ENCODE data around the gene EPC1.
"Not testable (repeated sequence)": the region's sequence is repeated elsewhere in the genome, so short reads cannot be mapped to it uniquely, and the experiment has no call there.

The EPC1 gene

DNA sequence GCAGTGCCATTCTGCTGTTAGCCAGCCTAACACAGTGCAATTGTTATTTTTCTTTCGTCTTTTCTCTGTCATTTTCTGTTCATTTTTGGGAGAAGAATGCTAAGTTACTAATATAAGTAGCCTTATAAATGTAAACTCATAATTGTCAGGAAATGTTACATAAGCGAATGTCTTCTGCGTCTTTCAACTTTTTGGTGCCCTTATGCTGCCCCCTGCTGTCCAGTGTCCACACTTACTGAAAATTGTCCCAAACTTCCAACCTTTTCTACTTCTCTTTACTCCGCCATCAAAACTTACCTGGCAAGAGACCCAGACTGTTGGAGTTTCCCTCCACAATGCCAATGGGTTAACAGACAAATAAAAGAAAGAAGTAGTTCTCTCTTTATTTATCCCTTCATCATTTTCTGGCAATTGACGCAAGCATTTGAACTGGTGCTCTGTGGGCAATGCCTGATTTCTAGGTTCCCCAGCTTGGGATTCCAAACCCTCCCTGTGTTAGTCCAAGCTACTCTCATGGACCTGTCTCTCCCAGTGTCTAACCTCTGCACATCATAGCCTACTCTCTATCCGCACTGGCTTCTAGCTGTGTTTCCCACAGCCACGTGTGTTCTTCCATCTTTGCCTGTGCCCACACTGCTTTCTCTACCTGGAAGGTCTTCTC is 21.0 kb upstream of the EPC1 start:
- no peak for DNase-seq

DNA sequence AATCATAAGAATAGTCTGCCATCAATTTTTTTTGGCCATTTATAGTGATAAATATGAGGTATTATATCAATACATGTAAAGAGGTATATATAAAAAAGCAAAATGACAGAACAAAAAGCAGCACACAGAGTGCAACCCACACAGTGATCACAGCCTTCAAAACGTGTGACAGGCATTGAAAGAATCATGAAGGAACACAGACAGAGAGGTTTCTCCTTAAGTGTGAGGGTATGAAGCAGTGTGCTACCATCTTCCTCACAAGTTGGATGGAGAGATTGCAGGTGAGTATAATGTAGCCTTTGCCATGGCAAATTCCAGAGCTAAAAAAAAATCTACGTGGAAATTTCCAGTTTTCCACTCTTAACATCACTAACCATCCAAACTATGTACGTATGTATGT is 19.6 kb upstream of the EPC1 start:
- no peak for DNase-seq

DNA sequence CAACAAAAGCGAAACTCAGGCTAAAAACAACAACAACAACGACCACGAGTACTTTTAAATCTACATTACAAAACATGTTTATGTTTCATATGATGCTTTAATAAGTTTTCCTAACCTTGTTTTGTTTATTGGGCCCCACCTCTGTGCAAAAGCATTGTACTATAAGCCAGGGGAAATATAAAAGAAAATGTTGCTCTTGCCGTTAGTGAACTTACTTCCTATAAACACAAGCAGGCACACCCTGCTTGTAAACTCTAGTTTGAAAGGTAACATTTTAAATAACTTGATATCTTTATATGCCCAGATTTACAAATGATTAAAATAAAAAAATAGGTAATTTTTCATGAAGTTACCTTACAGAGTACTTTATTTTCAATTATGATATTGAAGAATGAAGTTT is 19.2 kb upstream of the EPC1 start:
- no peak for DNase-seq

DNA sequence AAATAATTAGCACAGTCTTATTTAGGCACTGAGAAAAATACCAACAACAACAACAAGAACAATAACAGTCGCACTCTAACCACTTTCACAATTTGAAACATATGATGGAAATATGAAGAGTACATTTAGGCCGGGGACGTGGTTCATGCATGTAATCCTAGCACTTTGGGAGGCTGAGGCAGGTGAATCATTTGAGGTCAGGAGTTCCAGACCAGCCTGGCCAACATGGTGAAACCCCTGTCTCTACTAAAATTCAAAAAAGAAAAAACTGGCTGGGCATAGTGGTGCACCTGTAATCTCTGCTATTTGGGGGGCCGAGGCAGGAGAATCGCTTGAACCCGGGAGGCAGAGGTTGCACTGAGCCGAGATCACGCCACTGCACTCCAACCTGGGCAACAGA is 18.4 kb upstream of the EPC1 start:
- not testable (repeated sequence) for DNase-seq

DNA sequence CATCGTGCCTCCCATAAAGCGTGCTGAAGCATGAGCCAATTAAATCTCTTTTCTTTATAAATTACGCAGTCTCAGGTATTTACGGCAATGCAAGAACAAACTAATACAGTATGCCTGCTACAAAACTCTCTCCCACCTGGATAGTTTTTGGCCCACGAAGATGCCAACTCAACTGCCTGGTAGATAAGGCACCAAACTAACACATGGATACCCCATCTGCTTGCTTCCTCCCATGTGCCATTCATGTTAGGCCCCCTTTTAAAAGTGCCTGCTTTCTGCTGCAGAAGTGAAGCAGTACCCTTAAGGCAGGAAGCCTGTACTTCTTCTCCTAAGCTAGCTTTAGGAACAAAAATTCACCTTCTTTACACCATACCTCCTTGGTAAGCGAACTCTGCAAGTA is 15.6 kb upstream of the EPC1 start:
- DNase-seq: no peak

DNA sequence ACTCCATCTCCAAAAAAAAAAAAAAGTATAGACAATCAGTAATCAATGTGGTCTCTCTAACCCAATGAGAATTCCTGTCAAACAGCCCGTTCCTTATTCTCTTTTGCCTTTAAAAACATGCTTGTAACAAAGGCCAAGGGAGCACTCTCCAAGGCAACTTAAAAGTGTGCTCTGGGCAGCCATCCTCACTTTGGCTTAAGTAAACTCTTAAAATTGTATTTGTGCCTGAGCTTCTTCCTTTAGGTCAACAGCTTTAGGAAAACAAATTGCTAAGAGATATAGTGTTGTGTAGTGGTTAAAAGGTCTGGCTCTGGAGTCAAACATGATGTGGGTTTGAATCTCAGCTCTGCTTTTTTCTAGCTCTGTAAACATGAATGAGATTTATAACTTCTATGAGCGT is 13.9 kb upstream of the EPC1 start:
- no peak for DNase-seq

DNA sequence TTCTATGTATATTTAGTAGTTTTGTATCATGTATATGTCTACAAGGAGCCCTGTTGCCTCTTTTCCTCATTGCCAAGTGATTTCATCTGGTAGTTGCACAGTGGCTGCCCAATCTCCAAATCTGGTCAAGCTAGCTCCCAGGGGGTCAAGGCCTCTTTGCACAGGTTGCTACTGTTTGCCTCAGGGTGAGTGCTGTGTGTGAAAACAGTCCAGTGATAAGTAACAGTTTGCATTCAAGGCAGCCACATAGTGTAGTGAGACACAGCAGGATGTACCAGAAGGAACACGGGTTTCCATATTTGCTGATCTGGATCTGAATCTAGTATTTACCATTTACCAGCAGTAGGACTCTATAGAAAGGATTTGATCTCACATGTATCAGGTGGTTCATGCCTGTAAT is 13.3 kb upstream of the EPC1 start:
- DNase-seq: no peak

DNA sequence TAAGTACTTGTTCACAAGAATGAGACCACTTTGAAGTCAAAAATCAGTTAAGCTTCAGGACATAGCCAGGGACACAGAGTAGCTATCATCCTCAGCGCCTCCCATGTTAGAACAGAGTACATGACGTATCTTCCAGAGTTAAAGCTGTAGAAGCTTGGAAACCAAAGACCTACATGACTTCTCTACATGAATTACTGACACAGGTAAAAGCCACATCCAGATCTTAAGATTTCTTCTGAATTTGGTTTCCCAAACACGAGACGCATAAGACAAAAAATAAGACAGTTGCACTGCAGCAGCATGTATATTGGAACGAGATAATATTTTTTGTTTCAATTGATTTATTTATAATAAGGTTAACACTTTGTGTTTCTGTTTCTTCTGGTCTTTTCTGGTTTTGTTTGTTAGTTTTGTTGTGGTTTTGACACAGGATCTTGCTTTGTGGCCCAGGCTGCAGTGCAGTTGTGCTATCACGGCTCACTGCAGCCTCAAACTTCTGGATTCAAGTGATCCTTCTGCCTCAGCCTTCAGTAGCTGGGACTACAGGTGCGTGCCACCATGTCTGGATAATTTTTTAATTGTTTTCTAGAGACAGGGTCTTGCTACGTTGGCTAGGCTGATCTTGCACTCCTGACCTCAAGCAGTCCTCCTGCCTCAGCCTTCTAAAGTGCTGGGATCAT is 10.2 kb upstream of the EPC1 start:
- no peak for DNase-seq

DNA sequence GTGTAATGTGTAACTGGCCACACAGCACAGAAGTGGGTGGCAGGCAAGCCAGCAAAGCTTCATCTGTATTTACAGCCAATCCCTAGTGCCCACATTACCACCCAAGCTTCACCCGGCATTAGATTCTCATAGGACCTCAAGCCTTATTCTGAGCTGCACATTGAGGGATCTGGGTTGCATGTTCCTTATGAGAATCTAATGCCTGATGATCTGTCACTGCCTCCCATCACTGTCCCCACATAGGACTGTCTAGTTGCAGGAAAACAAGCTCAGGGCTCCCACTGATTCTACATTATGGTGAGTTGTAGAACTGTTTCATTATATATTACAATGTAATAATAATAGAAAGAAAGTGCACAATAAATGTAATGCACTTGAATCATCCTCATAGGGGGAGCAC is 7.7 kb upstream of the EPC1 start:
- DNase-seq: not testable (repeated sequence)

DNA sequence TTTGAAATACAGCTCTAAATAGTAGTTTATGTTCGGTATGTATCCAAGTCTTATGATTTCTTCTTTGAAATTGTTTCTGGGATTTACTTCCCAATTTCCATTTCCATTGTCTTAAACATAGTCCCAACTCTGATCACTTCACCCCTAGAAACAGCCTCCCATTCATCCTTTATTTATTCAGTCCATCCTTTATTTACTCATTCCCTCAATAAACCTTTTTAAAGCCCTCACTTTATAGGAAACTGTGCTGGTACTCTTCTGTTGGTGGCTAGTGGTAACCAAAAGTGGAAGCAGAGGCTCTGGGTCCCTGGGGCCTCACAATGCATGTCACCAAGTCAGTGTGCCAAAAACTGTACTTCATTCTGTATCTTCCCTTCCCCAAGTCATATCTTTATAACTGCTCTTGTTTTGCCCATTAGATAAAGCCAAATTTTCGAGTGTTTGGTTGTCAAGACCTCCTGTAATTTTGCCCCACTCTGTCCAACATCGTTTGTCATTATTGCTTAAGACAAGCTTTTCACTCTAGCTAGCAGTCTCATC is 3.9 kb upstream of the EPC1 start:
- no peak for DNase-seq

DNA sequence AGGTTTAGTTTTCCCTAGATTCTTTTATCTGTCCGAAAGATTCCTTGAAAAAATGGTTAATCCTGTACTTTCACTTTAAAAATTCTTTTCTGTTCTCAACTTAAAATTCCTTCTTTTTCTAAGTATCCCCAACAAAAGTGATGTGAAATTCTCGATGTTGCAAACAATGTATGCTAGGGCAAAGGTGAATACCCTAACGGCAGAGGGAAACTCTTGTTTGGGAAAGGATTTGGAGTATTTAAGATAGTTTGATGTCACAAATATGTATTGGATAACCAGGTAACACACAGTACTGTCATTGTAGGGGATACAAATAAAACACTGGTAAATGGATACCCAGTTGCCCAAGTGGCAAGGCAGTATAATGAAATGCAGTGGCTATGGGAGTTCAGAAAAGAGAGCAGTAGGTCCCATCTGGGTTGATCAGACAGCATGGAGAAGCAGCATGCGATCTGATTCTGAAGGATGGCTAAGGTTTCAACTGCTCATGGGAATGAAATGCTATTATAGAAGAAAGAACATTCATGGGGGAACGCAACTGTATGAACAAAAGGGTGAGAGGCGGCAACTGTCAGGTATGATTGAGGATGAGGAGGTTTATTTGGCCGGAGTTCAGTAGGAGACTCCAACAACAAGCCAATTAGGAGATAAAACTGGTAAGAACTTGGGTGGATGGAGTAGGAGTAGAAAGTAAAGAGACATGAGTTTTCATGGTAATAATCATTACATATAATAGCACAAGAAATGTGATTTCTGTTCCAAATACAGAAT is 3.2 kb upstream of the EPC1 start:
- DNase-seq: no peak

DNA sequence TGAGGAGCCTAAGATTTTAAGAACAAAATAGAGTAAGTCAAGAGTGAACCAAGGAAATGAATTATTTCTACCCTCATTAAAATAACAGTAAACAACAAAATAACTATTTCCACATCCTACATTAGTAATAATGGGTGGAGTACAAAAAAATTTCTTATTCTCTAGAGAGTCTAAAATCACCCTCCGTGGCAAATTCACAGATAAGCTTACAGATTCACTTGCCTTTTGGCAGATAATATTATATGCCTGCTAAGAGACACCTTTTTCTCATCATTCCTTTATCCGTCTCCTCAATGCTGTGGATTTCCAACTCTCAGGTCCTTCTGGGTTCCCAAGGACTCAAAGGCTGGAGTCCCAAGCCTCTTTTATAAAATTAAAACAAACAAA is 2.2 kb upstream of the EPC1 start:
- no peak for DNase-seq

DNA sequence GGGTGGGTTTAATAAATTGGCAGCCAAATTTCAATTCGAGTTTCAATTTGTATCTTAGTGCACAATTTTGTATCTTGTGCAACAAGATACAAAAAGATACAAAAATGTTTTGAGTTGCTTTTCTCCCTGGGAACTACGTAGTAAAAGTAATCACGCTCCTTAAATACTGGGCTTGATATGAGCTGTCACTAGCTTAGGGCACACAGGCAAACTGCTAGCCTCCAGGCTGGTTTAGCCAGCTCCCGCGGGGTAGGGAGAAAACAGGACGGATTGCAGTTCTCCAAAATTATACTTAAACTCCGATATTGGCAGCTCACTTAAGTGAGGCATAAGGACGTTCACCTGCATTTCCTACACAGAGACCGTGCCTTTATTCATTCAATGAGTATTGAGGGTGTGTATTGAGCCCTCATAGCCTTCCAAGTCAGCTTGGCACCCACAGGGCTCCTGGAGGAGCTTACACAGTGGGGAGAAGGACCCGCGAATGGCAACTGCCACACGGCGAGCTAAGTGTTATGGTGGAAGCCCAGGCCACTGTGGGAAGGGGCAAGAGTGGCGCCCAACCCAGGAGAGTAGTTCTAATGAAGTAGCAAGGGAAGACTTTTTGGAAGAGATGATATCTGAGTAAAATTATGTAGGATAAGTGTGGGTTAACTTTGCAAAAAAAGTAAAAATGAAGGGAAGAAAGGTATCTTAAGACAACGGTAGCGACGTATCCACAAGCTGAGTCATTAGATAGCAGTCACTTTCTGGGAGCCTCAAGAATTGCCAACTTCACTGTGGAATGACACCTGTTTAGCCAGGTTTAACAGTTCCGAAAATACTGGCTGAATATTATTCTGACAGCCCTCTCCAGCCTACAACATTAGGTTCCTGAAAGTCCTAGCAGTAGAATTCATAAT is 1.6 kb upstream of the EPC1 start:
- DNase-seq: no peak

DNA sequence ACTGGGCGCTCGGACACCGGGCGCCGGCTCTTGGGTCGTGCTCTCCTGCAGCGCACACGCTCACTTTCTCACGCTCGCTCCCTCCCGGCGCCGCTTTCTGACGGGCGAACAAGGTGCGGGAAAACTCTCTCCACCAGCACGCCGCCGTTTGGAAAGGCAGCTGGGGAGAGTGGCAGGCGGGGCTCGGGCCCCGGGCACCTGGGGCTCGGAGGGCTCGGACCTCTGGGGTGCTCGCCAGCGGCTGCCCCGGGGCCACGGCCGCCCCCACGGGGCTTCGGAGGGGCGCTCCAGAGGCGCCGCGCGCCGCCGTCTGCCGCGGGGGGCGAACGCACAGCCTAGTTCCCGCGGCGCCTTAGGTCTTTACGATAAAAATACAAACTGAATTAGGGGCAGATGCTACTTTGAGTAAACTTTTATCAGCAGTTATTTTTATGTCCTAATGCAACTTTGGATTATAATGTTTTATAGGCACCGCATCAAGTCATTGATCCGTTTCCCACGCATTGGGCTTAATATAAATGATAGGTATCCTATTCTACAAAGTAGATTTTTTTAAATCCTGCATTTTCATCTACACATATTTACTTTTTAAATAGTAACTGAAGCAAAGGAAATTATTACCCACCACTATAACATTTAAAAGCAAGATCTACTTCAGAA is 535 bp upstream of the EPC1 start:
- no peak for DNase-seq

DNA sequence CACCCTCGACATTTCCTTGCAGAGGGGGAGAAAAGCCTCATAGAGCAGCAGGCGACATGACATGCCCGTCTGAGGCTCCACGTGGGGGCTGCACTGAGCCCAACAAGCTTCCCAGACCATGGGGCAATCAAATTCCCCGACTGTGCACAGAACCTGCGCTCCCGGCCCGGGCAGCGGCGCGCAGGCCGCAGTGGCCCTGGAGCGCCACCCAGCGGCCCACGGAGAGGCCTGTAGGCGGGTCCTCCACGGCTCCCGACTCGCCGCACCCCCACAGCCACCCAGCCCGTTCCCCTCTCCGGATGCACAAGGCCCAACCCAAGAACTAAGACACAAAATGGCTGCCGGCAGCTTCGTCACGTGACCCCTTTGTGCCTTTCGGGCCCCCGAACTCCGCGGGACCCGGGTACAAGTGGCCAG is 816 bp downstream of the EPC1 start:
- DNase-seq: peak; percentile 64

DNA sequence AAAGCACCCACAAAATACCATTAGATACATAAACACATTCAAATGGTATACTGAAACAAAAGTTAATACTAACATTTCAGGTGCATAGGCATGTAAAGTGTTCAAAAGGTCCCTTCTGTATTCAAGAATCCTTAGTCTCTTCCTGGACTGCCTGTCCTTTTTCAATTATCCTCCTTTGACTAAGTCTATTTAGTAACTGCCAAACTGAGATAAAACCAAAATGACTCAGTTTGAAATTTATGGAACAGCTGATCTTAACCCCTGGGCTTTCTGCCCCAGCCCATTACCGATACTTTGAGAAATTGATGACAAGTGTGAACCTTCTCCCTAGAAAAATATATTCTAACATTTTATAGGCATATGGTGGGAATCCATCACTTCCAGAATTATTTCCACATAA is 5.4 kb downstream of the EPC1 start:
- no peak for DNase-seq

DNA sequence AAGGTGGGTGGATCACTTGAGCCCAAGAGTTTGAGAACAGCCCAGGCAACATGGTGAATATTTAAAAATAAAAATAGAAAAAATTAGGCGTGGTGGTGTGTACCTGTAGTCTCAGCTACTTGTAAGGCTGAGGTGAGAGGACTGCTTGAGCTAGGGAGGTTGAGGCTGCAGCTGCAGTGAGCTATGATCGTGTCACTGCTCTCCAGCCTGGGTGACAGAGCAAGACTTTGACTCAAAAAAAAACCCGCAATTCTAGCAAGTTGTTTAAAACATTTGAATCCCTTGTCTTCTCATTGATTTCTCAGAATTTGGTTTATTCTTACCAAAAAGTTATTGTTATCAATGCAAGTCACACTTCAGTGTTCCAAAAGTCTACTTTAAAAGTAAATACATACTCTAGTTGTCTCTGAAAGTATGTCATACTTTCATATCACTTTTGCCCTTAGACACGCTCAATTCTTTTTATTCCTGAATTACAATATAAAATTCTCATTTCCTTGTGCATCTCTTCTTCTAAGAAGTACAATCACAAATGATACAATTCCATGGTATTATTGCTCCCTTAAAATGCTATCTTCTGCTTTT is 6.3 kb downstream of the EPC1 start:
- no peak for DNase-seq

DNA sequence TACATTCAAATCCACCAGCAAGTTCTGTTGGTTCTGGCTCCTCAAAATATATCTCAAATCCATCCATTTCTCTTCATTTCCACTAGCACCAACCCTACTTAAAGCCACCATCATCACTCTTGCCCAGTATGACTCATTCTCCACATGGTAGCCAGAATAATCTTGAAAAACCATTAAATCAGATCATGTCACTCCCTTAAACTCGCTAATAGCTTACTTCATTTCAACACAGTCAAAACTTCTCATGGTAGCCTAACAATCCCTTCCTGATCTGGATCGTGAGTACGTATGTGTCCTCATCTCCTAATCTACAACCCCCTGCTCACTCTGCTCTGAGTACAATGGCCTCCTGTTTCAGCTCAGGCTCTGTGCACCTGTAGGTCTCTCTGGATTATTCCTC is 8.7 kb downstream of the EPC1 start:
- no peak for DNase-seq

DNA sequence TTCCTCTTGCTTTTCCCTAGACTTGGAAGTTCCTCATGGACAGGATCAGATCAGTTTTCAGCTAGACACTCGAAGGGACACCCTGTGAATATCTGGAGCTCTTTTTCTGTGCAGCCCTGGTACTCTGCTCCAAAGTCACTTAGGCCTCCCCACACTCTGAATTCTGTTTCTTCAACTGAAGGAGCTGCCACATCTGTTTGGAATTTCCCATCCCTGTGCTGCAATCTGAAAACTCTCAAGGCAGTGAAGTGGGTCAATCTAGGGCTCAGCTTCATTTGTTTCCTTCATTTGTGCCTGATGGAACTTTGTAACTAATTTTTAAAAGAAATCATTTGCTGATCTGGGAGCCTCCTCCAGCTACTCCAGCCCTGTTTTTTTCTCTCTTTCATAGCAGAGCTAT is 9.6 kb downstream of the EPC1 start:
- no peak for DNase-seq

DNA sequence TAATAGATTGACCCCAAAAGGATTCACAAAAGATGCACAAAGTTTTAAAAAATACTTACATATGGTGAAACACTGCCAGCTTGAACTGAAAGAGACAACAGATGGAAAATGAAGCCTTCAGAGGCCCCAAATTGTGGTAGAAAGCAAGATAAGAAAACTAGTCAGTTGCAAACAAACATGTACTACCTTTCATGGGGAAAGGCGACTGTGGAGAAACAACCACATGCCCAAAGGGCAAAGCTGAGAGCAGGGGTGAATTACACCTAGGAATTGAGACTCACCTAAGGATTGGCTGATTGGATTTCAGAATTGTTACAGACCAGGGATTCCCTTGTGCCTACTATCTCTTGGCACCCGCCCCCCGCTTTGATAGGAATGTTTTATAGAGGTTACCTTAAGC is 13.1 kb downstream of the EPC1 start:
- no peak for DNase-seq

DNA sequence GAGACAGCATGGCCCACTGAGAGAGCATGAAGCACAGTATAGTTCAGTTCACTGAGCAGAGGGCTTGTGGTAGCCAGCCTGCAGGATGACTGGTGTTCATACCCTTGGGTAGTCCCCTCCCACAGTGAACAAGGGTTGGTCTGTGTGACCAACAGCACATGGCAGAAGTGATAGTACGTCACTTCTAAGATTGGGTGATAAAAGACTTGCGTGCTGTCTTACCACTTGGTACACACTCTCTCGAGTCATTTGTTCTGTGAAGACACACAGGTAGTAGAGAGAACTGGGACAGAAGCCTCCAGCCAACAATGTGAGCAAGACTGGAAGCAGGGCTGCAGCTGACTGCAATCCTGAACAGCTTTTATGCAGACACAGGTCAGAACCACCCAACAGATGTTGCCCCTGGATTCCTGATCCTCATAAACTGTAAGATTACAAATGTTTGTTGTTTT is 14.6 kb downstream of the EPC1 start:
- DNase-seq: no peak

DNA sequence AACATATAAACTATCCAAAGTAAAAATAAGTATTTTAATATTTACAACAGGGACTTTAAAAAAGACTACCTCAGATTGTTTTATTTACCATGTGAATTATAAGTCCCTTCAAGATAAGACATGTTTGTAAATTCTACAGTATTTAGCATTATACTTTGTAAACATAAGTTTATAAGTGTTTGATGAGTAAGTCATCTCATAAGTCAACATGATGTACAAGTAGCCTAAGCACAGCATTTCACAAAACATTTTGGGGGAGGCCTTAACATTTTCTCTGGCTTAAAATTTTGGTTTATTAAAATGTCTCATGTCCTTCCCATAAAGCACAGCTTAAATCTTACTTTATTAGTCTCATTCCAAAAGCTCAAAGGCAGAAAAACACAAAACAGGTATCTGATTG is 15.4 kb downstream of the EPC1 start:
- DNase-seq: no peak

All from NCI-H2029 (cell line).